Activated T-helper 9 cell treated with anti-CD3 and anti-CD28 coated beads, Interleukin-2, amount 50 U/mL, for 16 hours (primary cell): Measurements from ENCODE around the gene DPM1.
A peak's percentile ranks its signal among the peaks of the same experiment; 100 is the strongest.

Source experiments
- DNase-seq: peaks from one replicate; pipeline ENCODE4 v3.0.0-alpha.2; 2020; ENCODE audit warnings: low read depth

DPM1 gene

GRCh38 chr20:50957798-50958614 lies at the start of gene DPM1:
DPM1 (minus strand) TSS chr20:50958532; CDS start chr20:50958523, 9 bp downstream.
- peak; percentile 79 for DNase-seq

GRCh38 chr20:51005214-51005613 lies 46.9 kb upstream of the DPM1 start:
- DNase-seq: no peak

GRCh38 chr20:51004781-51005180 lies 46.4 kb upstream of the DPM1 start:
- DNase-seq: no peak

GRCh38 chr20:51004305-51004727 lies 46.0 kb upstream of the DPM1 start:
- no peak for DNase-seq

- no peak for DNase-seq
These were observed 45.4 kb upstream of the DPM1 start for GRCh38 chr20:51003753-51004152.

- no peak for DNase-seq
These were observed 44.3 kb upstream of the DPM1 start for GRCh38 chr20:51002633-51003032.

GRCh38 chr20:51001430-51002265 lies 43.3 kb upstream of the DPM1 start:
- DNase-seq: no peak

- no peak for DNase-seq
These were observed 41.0 kb upstream of the DPM1 start for GRCh38 chr20:50999355-50999754.

- no peak for DNase-seq
These were observed 38.9 kb upstream of the DPM1 start for GRCh38 chr20:50996901-50997865.

- DNase-seq: no peak
These were observed 37.2 kb upstream of the DPM1 start for GRCh38 chr20:50995506-50995905.

- no peak for DNase-seq
These were observed 35.5 kb upstream of the DPM1 start for GRCh38 chr20:50993876-50994275.

- no peak for DNase-seq
These were observed 34.6 kb upstream of the DPM1 start for GRCh38 chr20:50992733-50993457.

GRCh38 chr20:50992336-50992732 lies 34.0 kb upstream of the DPM1 start:
- DNase-seq: no peak

- no peak for DNase-seq
These were observed 32.7 kb upstream of the DPM1 start for GRCh38 chr20:50991076-50991475.

GRCh38 chr20:50987493-50988210 lies 29.3 kb upstream of the DPM1 start:
- DNase-seq: peak; percentile 10

- no peak for DNase-seq
These were observed 25.0 kb upstream of the DPM1 start for GRCh38 chr20:50983321-50983720.

GRCh38 chr20:50982363-50982762 lies 24.0 kb upstream of the DPM1 start:
- DNase-seq: no peak

- no peak for DNase-seq
These were observed 23.3 kb upstream of the DPM1 start for GRCh38 chr20:50981714-50982048.

GRCh38 chr20:50980851-50981713 lies 22.8 kb upstream of the DPM1 start:
- peak; percentile 31 for DNase-seq
